Dedifferentiated amniotic fluid mesenchymal stem cell (primary cell): ENCODE data around the gene TANC1.
"Not testable (repeated sequence)": the region's sequence is repeated elsewhere in the genome, so short reads cannot be mapped to it uniquely, and the experiment has no call there.

ENCODE experiments used
- DNase-seq: peaks from one replicate; pipeline ENCODE4 v3.0.0-alpha.2; 2016; ENCODE audit errors: extremely low spot score

TANC1 gene

GRCh38 chr2:159140070-159140769 lies 171.8 kb downstream of the TANC1 start:
- DNase-seq = peak; percentile 47

- not testable (repeated sequence) for DNase-seq
These were observed 172.4 kb downstream of the TANC1 start for GRCh38 chr2:159140821-159141220.

DNA sequence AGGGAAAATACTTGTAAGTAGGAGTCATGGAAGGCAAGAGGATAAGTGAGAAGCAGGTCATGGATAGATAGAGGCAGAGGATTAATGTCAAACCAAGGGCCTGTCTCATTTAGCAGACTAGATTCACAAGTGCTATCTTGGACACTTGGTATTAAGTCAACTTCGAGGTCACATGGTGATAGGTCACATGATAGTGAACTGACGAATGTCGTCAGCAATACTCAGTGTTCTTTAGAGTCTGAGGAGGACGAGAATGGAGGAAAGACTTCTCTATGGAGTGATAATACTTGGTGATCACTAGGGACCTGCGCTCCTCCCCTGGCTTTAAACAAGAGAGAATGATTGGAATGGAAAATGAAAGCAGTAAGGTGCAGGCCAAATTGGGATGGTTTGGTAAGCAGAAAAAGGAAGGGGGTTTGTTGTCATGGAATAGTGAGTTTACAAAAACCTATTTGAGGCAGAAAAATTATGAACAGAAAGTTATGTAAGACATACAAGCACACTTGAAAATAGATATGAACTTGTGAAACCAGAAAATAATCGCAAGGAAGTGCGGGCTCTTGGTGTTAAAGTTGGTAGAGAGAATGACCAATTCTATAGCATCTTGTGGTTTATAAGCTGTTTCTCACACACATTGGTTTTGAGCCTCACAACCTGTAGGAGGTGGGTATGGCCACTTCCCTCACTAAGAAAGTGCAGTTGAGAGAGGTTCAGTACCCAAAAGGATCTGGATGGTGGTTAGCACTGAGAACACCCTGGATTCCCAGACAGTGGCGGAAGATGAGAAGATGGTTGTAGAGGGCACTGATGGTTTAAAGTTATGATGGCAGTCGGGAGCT lies 176.6 kb downstream of the TANC1 start:
- DNase-seq = no peak

DNA sequence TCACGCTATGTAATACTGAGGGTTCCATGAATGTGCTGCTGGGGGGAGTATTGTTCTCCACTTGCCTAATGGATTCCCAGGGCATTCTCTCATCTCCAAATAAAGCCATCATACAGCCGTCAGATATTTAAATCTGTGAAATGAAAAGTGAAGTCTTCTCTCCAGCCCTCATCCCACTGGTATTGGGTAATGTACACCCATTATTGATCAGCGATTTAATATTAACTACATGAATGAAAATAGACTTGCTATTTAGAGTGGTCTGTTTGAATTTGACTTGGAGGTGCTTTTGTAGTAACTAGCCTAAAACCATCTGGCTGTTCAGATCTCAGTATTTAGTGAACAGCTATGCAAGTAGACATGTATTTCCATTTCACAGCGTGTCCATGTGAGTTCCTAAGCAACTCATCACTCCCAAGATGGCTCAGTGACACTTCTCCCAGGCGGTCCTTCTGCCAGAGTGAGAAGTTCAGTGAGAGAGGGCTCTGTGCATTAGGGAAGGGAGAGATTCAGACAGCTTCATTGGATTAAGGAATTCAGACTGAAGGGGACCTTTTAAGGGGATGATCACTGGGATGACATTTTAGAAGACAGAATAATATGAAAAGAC lies 177.4 kb downstream of the TANC1 start:
- no peak for DNase-seq

- no peak for DNase-seq
These were observed 178.7 kb downstream of the TANC1 start for GRCh38 chr2:159146996-159147666.

- DNase-seq = no peak
These were observed 179.2 kb downstream of the TANC1 start for GRCh38 chr2:159147690-159148089.

DNA sequence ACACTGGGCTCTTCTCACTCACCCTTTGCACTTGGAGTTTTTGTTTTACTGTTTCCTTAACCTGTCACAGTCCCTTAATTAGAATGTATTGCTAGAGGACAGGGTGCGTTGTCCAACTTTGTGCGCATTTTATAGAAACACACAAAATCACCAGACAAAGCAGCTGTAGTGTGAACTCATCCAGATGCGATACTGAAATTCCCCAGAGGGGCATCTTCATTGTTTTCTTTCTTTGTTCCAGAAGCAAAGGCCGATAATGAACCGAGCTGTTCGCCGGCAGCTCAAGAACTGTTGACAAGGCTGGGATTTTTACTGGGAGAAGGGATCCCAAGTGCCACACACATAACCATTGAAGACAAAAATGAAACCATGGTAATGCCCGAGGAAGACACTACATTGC lies 180.5 kb downstream of the TANC1 start:
- no peak for DNase-seq

- no peak for DNase-seq
These were observed 181.3 kb downstream of the TANC1 start for GRCh38 chr2:159149747-159150146.

GRCh38 chr2:159150280-159150746 lies 181.9 kb downstream of the TANC1 start:
- DNase-seq = no peak

- no peak for DNase-seq
These were observed 183.0 kb downstream of the TANC1 start for GRCh38 chr2:159151198-159152127.

DNA sequence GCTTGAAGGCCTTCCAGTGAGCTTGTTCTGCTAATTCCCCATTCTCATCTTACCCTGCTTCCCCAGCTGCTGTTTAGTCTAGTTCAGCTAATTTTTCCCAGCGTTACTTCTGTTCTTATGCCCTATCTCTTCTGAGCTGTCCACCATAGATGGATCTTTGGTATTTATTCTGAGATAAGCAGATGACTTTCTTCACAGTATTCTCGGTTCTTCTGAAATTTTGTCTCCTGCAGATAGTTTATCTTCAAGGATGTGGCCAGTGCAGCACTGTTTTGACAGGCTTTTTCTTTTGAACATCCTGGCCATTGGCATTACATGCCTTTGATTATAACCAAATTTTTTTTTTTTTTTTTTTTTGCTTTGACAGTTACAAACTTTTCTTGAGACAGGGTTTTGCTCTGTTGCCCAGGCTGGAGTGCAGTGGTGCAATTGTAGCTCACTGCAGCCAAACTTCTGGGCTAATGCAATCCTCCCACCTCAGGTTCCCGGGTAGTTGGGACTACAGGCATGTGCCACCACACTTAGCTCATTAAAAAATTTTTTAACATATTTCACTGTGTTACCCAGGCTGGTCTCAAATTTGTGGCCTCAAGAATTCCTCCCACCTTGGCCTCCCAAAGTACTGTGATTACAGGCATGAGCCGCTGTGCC lies 183.8 kb downstream of the TANC1 start:
- DNase-seq = no peak

GRCh38 chr2:159153063-159153462 lies 184.6 kb downstream of the TANC1 start:
- DNase-seq = no peak

GRCh38 chr2:159153463-159153862 lies 185.0 kb downstream of the TANC1 start:
- DNase-seq = no peak

DNA sequence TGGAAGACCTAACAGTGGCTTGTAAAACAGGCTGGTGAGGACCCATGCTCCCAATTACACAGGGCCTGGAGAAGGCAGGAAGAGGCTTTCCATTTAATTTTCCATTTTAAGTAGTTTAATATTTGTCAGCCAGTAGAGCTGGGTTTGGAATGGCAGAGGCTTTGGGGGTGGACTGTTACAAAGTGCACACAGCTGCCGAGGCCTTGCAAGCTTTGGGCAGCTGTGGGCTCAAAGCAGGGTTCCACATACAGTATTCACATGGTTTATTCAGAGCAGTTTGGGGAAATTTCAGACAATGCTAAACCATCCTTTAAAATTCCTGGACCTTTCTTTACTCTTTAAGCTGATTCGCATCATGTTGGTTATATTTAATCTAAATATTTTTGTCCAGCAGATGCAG lies 185.5 kb downstream of the TANC1 start:
- DNase-seq = no peak

DNA sequence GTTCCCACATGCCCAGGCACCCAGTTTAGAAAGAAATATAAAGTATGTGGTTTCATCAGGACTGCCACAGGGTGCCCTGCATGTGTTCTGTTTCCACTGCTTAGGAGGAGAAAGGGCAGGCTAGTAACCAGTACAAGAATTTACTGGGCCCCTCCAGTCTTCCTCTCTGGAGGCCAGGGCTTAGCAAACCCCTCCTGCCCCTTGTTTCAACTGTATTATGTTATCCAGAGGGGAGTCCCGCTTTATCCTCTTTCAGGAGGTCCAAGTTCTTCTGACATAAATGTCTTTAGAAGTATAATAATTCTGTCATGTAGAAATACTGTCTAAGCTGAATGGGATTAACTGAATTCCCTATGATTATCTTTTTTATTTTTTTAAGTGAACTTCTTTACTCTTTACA lies 185.9 kb downstream of the TANC1 start:
- DNase-seq = no peak

GRCh38 chr2:159155320-159155719 lies 186.9 kb downstream of the TANC1 start:
- DNase-seq = no peak

- no peak for DNase-seq
These were observed 187.4 kb downstream of the TANC1 start for GRCh38 chr2:159155791-159156190.

DNA sequence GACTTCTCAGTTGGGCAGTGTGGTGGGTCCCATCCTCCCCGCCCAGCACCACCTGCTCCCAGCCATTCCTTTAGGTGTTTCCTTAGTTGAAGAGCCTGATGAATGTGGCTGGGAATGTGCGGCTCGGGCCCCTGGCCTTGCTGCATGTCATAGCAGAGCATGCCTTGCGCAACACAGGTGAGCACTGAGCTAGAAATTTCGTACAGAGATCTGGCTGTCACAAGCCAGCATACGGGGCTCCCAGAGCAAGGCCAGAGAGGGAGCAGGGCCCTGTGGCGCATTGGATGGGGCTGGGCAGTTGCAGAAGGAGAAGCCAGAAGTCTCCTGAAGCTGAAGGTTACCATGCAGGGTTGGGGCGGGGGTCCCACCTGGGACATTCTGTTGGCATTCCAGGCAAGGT lies 188.4 kb downstream of the TANC1 start:
- no peak for DNase-seq

DNA sequence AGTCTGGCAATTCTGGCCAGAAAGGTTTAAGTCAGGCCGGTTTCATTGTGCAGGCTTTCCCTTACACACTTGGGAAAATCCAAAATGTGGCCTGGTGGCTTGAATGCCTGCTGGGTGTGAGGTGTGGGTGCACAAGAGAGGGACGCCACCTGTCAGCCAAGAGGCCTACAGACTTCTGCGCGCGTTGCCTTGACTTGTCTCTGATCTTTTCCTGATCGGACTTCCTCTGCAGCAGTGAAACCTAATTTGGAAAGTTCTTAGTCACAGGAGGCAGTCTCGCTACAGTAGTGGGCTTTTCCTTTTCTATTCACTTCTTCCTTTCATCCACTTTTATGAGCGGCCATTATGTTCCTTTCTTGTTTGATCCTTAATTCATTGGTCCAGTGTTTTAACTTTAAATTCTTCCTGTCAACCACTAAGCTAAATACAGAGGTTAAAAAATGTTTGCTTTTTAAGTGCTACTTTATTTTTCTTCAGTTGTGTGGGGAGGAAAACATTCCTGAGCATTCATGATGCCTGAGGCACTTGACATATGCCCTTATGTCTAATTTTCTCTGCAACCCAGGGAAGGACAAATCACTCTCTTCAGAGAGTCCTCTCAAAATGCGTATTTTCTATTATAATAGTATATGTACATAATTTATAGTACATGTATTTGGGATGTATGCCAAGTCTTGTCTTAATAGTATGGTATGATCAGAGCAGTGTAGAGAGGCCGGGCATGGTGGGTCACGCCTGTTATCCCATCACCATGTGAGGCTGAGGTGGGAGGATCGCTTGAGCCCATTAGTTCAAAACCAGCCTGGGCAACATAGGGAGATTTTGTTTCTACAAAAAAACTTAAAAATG lies 189.1 kb downstream of the TANC1 start:
- no peak for DNase-seq

DNA sequence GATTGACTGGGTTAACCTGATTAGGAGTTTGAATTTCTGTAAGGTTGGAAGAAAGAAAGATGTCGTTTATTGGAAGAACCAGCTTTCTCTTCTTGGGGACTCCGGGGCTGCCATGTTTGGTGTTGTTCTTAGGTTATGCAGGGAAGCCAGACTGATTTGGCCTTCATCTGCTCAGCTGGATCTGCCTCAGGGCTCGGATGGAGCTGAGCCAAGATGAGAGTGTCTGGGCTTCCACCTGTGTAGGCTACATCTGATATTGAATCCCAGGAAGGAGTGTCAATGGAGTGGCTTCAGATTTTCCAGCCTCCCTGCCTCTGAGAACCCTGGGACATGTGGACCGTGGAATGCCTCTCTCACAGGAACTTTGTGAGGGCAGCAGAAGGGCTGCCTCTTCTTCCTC lies 192.0 kb downstream of the TANC1 start:
- no peak for DNase-seq
